GM21717 (cell line): ENCODE data around the gene VPS26C.
"Not testable (repeated sequence)": the region's sequence is repeated elsewhere in the genome, so short reads cannot be mapped to it uniquely, and the experiment has no call there.

Source experiments
- ATAC-seq: cut with Tn5 transposase; IDR thresholded peaks from one replicate; pipeline ENCODE4 v1.9.1; 2021; ENCODE audit warnings: mild to moderate bottlenecking, moderate library complexity; ENCODE audit not compliant: unreplicated experiment

Gene VPS26C

DNA sequence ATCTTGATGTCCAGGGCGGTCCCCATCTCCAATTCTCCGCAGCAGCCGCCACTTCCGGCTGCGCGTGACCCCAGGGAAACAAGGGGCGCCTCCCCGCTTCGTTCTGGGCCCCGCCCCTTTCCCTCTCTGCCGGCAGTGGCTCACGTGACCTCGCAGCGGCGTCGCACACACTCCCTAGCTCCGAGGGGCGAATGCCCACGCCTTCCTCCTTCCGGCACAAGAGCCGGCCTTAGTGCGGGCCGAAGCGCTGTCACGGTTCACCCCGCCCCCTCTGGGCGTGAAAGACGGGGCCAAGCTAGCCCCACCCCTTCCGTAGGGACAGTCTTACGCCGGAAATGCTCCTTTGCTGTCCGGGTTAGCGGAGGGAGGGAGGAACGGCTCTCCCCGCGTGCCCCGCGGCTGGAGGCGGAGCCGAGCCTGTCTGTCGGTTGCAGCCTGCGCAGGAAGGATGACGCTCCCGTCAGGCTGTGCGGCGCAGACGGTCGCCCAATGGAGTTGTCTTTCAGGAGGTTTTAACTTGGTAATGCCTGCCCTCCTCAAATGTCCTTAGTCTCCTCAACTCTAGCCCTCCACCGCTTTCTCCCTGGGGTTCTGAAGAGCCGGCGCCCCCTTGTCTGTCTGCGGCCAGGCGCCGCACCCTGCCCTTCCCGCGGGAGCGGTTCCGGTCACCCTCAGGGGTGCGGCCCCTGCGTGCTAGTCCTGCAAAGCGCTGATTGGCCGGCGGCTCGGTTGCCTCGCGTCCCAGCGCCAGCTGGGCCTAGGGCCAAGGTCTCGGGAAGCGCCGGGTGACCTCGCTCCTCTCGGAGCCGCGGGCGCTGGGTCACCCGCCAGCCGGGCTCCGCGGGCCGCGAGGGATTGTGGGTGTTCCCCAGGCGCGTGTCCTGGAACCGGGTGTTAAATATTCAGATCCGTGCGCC, at the start of gene VPS26C:
VPS26C (minus strand) TSS at position 66 of the 917 bp plus-strand sequence; CDS start at position 26, 40 bp downstream.
- peak; percentile 92 for ATAC-seq

DNA sequence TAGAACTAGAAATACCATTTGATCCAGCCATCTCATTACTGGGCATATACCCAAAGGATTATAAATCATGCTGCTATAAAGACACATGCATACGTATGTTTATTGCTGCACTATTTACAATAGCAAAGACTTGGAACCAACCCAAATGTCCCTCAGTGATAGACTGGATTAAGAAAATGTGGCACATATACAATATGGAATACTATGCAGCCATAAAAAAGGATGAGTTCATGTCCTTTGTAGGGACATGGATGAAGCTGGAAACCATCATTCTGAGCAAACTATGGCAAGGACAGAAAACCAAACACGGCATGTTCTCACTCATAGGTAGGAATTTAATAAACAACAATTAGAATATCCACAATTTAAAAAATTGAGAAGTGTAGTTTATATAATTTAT, 48.9 kb upstream of the VPS26C start:
- not testable (repeated sequence) for ATAC-seq

DNA sequence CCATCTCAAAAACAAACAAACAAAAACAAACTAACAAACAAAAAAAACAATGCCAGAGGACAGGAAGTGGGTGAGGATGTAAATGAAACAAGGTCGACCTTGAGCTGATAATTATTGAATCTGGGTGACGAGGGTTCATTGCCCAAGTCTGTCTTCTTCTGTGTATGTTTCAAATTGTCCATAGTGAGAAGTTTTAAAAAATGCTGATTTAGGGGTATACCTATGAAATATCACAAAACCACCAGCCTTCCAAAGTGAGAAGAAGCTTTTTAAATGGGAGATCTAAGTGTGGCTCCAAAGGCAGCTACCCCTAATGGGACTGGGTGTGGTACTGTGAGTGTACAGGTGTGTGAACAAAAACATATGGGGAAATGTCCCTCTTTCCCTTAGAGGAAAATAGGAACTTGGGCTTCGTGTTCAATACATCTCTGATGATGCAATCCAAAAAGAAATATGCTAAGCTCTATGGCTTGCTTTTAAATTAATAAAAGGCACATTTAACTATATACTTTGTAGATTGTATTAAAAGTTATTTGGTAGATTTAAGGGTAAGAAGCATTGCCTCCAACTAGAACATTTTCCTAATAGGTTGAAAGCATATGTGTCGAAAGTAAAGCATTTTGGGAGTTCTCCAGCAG, 33.1 kb upstream of the VPS26C start:
- ATAC-seq = no peak

DNA sequence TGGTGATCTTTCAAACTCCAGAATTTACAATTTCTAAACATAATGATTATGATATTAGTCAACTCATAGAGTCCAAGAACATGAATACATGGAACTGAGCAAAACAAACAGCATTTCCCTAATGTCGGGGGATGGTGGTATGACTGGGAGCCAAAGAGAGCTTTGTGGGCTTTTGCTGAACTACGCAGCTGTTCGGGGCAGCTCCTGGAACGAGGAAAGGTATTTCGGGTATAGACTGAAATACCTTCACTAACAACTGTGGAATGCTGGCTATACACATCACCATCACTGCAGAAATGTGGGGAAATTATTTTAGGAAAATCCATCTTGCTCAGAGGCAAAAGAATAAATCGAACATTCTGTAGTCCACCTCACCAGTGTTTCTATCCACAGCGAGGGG, 30.2 kb upstream of the VPS26C start:
- no peak for ATAC-seq

DNA sequence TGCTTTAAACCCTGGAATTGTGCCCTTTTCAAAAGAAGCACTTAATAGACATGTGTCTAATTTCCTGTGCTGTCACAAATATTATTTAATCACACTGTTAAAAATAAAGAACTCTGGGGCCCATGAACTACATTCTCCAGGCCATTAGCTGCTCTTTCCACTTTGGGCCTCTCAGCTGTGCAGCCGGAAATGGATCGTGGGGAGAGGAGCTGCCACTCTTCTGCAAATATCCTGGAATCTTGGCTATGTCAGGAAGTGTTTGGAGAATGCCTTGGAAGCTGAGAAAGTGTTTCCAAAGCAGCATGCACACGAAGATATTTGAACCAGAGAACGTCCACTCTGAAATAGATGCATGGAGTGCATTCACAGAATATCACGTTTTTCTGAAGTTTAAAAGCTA, 27.5 kb upstream of the VPS26C start:
- ATAC-seq = no peak

DNA sequence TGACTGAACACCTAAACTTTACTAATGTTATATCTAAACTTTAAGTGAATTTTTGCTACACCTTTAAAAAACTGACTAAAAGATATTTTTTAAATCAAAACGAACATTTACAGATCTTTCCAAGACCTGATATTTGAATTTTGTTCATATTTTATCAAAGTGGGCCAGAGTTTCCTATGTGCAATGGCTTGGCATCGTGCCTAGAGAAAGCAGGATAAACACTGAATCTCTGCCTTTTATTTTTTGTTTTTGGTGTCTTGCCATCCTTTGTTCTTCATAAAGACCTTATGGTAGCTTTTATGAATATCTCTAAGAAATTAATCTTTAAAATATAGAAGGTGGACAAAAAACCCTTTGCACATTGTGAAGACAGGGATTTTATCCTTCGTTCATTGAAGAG, 25.8 kb upstream of the VPS26C start:
- no peak for ATAC-seq

DNA sequence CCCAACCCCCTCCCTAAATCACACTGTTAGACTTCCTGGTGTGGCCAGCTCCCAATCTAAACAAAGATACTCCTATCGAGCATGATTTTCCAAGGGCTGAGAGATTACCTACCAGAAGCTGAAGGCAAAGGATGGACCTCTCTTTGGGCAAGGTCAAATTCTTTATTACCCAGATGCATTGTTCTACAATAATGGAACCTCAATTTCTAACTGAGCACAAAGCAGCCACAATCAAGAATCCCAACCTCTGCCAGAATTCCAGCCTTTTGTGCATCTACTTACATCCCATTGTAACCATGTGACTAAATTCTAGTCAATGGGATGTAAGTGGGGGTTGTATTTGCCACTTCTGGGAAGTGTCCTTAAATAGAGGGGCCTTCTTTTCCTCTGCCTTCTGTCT, 24.9 kb upstream of the VPS26C start:
- no peak for ATAC-seq

DNA sequence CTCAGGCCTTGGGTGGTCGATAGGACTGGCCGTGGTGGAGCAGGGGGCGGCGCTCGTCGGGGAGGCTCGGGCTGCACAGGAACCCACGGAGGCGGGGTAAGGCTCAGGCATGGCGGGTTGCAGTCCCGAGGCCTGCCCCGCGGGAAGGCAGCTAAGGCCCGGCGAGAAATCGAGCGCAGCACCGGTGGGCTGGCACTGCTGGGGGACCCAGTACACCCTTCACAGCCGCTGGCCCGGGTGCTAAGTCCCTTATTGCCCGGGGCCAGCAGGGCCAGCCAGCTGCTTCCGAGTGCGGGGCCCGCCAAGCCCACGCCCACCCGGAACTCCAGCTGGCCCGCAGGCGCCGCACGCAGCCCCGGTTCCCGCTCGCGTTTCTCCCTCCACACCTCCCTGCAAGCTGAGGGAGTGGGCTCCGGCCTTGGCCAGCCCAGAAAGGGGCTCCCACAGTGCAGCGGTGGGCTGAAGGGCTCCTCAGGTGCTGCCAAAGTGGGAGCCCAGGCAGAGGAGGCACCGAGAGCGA, 16.1 kb upstream of the VPS26C start:
- not testable (repeated sequence) for ATAC-seq

DNA sequence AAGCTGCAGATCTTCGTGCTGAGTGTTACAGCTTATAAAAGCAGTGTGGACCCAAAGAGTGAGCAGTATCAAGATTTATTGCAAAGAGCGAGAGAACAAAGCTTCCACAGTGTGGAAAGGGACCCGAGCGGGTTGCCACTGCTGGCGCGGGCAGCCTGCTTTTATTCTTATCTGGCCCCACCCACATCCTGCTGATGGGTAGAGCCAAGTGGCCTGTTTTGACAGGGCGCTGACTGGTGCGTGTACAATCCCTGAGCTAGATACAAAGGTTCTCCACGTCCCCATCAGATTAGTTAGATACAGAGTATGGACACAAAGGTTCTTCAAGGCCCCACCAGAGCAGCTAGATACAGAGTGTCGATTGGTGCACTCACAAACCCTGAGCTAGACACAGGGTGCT, 15.5 kb upstream of the VPS26C start:
- not testable (repeated sequence) for ATAC-seq

DNA sequence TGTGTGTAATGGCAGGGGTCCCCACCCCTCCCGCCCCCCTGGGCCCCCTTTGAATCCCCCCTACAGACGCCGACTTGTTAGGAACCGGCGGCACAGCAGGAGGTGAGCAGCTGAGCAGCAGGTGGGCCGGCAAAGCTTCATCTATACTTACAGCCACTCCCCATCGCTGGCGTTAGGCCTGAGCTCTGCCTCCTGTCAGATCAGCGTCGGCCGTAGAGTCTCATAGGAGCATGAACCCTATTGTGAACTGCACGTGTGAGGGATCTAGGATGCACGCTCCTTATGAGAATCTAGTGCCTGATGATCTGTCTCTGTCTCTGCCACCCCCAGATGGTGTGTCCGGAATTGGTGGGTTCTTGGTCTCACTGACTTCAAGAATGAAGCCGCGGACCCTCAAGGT, 14.9 kb upstream of the VPS26C start:
- ATAC-seq = no peak

DNA sequence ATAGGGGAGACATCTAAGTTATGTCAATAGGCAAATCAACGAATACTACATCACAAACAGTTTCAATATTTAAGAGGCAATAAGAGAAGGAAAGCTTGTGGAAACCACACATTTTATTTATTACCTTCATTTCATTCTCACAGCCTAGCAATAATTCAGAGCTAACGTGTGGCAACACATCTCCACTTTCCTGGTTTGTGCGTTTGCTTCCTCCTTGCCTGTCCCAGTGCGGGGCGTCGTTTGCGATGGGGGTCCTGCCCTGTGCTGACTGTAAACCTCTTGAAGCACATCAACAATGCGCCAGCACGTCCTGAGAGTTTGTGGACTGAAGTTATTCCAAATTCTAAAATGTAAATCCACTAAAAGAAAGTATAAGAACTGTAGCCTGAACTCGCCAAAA, 14.4 kb upstream of the VPS26C start:
- ATAC-seq = no peak

DNA sequence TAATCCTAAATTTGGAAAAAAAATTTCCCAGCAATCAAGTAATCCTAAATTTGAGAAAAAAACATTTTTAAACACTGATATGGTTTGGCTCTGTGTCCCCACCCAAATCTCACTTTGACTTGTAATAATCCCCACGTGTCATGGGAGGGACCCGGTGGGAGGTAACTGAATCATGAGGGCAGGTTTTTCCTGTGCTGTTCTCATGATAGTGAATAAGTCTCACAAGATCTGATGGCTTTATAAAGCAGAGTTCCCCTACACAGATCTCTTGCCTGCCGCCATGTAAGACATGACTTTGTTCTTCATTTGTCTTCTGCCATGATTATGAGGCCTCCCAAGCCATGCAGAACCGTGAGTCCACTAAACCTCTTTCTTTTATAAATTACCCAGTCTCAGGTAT, 12.1 kb upstream of the VPS26C start:
- ATAC-seq = not testable (repeated sequence)

DNA sequence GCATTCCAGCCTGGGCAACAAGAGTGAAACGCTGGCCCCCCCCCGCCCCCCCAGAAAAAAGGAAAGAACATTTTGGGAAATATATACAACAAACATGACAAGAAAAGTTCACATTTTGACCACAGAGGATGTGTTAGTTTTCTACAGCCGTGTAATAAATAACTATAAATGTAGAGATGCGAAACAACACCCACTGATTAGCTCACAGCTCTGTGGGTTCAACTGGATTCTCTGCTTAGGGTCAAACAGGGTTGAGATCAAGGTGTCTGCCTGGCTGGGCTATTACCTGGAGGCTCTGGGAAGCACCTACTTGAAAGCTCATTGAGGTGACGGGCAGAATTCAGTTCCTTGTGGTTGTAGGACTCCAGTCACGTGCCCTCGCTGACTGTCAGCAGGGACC, 11.1 kb upstream of the VPS26C start:
- no peak for ATAC-seq

DNA sequence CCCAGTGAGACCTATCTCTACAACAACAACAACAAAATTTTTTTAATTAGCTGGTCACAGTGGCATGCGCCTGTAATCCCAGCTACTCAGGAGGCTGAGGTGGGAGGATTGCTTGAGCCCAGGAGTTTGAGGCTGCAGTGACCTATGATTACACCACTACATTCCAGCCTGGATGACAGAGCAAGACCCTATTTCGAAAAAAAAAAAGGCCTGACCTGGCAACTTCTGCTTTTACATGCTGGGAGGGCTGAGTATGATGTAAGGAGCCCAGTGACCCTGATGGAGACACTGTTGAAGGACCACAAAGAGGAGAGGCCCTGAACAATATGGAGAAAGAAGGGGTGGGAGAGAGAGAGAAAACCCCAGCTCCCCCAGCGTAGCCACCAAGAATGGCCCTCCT, 9.2 kb upstream of the VPS26C start:
- ATAC-seq = no peak

DNA sequence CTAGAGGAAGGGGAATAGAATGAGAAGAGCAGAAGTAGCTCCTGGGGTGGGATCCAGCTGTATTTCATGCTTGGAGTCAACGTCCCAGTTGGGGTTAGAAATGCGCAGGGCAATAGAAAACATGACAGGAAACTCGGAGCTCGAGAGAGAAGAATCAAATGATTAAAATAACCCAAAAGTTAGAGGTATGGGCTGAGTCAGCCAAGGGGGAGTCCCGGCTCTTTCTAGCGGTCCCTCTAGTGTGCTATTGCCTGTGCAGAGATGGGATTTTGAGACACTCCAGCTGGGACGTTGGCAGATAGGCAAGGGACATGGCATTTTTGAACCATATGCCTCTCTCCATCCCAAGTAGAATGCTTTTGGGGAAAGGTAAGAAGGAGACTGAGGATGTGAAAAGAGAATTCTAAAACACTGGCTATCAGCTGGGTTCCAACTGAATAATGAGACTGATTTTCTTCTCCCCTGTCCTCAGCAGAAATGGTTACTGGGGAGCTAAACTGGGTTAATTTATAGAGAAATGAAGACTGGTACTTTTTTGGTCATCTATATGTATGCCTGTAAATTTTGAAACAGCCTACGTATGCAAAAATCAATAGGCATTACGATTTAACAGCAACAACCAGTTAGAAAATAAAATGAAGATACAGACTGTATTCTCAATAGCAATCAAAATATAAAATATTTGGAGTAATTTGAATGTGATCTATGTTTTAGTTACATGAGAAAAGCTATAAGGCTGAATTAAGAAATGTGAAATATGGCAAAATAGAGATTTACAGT, 7.0 kb upstream of the VPS26C start:
- no peak for ATAC-seq

DNA sequence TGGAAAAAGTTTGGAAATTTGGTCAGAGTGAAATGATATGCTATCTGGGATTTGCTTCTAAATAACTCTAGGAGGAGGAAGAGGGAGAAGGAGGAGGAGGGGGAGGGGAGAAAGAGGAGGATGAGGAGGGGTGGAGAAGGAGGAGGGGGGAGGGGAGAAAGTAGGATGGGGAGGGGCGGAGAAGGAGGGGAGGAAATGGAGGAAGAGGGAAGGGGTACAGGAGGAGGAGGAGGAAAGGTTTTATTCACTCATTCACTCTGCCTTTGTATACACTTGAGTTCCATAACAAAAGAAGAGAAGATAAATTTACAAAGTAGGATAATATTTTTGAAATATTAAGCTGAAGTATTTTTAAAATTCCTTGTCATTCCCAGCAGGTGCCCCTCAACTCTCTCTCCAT, 6.3 kb upstream of the VPS26C start:
- ATAC-seq = no peak

DNA sequence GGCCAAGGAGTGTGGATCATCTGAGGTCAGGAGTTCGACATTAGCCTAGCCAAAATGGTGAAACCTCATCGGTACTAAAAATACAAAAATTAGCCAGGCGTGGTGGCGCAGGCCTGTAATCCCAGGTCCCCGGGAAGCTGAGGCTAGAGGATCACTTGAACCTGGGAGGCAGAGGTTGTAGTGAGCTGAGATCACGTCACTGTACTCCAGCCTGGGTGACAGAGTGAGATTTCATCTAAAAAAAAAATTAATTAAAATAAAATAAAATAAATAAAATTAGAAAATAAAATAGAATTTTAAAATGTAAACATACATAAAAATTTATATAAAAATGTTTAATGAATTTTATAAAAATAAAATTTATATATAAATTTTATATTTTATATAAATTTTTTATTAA, 5.8 kb upstream of the VPS26C start:
- ATAC-seq = no peak

DNA sequence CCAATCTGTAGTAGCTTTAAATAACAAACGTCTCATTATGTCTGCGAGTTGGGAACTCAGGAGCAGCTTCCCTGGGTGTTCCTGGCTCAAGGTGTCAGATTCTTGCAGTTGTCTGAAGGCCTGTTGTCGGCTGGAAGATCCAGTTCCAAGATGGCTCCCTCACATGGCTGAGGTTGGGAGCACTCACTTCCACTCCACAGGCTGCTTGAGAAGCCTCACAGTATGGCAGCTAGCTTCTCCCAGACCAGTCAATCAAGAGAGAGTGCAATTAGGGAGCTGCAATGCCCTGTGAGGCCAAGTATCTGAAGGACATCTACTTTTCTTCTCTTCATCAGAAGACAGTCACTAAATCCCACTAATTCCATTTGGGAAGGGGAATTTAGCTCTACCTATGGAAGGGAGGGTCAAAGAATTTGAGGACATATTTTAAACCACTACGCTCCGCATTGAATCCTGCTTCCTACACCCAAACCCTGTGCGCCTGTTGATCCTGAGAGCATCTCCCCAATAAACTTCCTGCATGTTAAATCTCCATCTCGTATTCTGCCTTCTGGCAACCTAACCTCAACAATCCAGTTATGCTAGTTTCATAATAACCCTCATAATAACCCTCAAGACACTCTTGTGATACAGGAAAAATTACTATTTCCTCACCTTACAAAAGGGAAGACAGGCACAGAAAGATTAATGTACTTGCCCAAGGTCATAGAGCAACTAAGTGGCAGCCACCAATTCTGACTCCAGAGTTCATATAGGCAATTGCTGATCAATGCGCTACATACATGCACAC, 3.6 kb upstream of the VPS26C start:
- no peak for ATAC-seq

DNA sequence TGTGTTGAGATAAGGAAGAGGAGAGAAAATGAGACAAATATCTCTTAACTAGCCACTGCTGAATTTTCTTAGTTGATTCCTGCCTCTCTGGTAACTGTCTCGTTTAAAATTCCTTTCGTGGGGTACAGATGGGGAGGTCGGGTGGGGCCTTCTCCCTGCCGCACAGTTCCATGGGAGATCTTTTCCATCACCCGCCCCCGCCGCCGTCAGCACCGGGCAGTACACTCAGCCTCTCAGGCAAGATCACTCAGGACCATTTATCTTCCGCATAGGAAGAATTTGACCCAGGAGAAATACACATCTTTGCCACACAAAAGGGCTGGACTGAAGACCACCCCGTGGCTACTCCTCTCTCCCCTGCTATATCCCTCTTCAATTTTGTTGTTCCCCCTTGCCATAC, 2.3 kb upstream of the VPS26C start:
- no peak for ATAC-seq

DNA sequence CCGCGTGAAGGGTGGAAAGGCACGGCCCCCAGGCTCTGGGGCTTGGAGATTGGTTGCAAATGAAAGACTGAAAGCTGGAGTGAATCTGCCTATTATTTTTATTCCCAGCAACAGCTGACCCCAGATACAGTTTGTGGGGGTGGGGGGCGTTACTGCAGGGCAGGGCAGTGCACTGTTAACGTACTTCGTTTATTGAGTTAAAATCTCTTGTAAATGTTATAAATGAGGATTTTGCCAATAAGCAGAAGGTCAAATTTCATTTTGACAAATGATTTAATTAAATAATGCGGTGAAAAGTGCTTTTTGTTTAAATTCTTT, 1.0 kb upstream of the VPS26C start:
- ATAC-seq = no peak
